Dermis blood vessel endothelial cell (primary cell): ENCODE measurements around the gene RTN4IP1. TPM values are rescaled to one million over a fixed set of nuclear protein-coding genes. Genes with fewer than 3 reads are reported as not detected.
"Not testable (repeated sequence)": the region's sequence is repeated elsewhere in the genome, so short reads cannot be mapped to it uniquely, and the experiment has no call there.

Experiments used
- DNase-seq: peaks from one replicate; pipeline ENCODE4 v3.0.0; 2010
- total RNA-seq: library from RNA; depleted of rRNA; stranded (reverse); fragments of >200 nt; gene quantifications from 2 replicates; pipeline ENCODE4 v1.2.3, GENCODE V29; 2014

The RTN4IP1 gene
- total RNA-seq: 5.4 and 6.2 TPM in 2 replicates

GRCh38 chr6:106629103-106629858, at the start of gene RTN4IP1, which contains the start of gene QRSL1:
Gene RTN4IP1, minus strand, starts transcription at chr6:106629498. Its CDS starts 477 bp downstream, at chr6:106629021.
Gene QRSL1, plus strand, starts transcription at chr6:106629578. Its CDS starts 104 bp downstream, at chr6:106629682.
- peak; percentile 95 for DNase-seq

DNA sequence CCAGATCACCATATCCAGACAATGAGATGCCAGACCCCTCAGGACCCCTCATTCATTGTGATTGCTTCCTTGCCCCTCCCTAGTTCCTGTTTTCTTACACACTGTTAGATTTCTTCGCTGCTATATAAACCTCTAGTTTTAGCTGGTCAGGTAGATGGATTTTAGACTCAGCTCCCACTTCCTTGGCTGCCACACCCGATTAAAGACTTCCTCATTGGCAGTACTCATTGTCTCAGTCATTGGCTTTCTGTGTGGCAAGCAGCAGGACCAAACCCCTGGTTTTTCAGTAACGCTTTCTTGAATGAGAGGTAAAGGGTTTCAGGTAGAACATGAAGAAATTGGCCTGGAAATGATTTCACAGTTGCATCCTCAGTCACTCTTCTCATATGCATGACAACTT, 48.0 kb upstream of the RTN4IP1 start:
- no peak for DNase-seq

DNA sequence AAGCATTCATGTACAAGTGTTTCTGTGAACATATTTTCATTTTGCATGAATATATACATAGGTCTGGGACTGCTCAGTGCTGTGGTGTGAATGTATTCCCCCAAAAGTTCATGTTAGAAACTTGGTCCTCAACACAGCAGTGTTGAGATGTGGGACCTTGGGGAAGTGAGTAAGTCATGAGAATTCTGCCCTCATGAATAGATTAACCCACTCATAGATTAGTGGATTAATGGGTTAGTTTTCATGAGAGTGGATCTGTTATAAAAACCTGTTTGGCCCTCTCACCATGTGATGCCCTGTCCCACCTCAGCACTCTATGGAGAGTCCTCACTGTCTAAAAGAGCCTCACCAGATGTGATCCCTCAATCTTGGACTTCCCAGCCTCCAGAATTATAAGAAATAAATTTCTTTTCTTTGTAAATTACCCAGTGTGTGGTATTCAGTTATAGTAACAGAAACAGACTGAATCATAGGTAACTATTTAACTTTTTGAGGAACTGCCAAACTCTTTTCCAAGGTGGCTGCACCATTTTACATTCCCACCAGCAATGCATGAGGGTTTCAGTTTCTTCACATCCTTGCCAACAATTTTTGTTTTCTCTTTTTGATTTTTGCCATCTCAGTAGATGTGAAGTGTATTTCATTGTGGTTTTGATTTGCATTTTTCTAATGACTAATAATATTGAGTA, 45.4 kb upstream of the RTN4IP1 start:
- no peak for DNase-seq

- DNase-seq: no peak
Measured at GRCh38 chr6:106671651-106672050, 42.4 kb upstream of the RTN4IP1 start.

DNA sequence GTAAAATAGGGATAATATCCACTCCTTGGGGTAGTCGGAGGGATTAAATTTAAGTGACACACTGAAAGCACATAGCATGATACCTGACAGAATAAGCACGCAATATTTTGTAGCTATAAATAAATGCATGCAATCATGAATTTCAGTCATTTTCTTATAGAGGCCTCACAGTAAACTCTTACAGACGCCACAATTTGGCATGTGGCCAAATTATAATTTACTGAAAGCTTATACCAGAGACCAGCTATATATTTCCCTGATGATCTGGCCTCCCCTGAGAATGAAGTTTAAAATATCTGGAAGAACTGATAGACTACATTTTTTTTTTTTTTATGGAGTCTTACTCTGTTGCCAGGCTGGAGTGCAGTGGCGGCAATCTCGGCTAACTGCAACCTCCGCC, 40.9 kb upstream of the RTN4IP1 start:
- no peak for DNase-seq

DNA sequence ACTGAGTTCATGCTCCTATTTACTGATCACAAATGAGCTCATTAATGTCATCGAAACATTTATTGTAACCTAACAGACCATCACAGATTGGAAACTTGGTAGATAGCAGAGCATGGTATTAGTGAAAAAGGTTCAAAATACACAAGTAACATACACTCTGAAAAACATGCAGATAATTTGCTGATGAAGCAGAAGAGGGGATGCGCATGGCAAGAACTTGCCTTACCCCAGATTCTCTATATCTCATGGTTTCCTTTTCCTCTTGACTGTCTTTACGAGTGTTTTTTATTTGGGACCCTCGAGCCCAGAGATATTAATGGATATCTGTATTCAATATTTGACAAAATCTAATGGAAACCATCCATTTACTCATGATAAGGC, 37.7 kb upstream of the RTN4IP1 start:
- no peak for DNase-seq

DNA sequence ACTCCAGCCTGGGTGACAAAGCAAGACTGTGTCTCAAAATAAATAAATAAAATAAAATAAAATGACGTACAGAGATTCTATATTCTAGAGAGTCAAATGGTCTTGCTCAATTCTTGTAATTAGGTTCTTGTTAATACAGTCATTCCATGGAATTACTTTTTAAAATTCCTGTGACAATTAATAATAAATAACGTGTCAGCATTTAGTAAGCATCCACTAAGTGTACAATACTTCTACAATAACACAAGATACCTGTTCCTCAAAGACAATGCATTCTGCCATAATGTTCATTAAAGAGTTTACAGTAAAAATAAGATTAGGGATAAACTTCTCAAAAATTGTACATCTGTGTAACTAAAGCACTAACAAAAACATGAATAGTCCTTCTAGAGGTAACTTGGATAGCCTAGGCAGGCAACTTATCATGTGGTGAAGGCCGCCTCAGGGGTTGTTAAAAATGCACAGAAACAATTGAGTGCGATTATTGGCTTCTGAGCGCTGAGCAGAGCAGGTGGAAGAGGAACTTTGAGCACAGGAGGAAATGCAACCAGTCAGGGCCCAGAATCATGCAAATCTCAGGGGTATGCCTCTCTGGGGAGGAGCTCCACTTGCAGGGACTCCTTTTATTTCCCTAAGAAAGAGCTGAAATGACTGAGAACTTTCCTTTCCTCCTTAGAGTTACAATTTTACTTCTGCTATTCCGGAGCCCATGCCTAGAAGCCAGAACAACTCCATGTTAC, 37.2 kb upstream of the RTN4IP1 start:
- no peak for DNase-seq

- DNase-seq: no peak
Measured at GRCh38 chr6:106662458-106662857, 33.2 kb upstream of the RTN4IP1 start.

DNA sequence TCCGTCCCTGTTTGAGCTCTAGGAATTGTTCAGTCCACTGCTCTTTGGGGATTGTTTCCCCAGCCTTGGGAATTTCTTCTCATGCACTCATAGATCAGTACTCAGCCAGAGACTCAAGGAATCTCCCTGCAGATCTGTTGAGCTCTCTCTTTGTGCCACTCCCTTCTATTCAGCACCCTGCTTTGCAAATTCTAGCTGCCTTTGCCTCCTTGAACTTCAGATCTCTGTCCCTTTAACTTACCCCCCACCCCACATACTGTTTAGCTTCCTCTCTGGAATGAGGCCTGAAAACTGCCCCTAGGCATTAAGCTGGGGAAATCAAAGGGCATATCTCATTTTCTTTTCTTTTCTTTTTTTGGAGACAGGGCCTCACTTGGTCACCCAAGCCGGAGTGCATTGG, 30.6 kb upstream of the RTN4IP1 start:
- DNase-seq: no peak

- DNase-seq: no peak
Measured at GRCh38 chr6:106658469-106658868, 29.2 kb upstream of the RTN4IP1 start.

DNA sequence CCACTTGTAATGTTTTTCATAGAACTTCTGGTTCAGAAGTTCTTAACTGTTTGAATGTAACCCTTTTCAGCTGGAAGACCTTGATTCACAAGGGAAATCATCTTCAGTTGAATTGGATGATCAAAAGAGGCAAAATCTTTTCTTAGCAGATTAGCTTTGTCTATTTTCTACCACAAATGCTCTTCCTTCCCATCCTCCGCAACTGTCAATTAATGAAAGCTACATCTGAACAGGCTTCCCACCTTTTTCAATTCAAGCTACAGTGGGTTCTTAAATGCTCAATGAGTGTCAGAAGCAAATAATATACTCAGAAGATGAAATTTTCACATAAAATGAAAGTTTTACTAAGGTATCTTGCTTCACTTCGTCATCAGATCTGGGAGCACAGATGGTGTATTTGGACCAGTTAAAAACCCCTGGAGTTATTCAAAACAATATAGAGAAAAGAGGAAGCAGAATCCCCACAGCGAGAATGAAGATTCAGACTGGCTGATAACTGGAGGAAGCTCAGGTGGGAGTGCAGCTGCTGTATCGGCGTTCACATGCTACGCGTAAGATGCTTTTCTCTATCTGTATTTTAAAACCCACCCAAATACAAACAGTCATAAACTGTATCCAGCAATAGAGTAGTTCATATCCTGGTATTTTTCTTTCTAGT, 19.5 kb upstream of the RTN4IP1 start:
- DNase-seq: no peak

DNA sequence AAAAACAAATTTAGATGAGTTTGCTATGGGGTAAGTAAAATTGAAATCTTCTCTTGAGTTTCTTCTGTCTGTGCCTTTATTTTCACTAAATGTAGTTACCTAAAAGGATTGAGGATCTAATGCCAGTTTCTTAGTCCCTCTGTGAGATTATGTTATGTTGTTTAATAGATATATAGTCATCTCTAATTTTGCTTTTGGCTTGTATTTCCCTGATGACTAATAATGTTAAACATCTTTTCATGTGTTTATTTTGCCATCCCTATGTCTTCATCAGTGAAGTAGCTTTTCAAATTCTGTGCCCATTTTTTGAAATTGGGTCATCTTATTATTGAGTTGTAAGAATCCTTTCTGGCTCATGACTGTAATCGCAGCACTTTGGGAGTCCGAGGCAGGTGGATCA, 13.8 kb upstream of the RTN4IP1 start:
- no peak for DNase-seq

DNA sequence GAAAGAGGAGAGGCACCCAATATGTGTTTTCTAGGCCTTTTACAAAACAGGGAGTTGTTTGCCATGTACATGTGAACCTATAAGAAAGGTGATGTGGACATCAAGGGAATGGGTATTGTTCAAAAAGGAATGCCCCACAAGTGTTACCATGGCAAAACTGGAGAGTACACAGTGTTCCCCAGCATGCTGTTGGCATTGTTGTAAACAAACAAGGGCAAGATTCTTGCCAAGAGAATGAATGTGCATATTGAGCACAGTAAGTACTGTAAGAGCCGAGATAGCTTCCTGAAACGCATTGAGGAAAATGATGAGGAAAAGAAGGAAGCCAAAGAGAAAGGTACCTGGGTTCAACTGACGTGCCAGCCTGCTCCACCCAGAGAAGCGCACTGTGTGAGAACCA, 13.2 kb upstream of the RTN4IP1 start:
- DNase-seq: peak; percentile 3

GRCh38 chr6:106639812-106640211, 10.5 kb upstream of the RTN4IP1 start:
- DNase-seq: no peak

GRCh38 chr6:106637717-106638341, 8.5 kb upstream of the RTN4IP1 start:
- DNase-seq: no peak

DNA sequence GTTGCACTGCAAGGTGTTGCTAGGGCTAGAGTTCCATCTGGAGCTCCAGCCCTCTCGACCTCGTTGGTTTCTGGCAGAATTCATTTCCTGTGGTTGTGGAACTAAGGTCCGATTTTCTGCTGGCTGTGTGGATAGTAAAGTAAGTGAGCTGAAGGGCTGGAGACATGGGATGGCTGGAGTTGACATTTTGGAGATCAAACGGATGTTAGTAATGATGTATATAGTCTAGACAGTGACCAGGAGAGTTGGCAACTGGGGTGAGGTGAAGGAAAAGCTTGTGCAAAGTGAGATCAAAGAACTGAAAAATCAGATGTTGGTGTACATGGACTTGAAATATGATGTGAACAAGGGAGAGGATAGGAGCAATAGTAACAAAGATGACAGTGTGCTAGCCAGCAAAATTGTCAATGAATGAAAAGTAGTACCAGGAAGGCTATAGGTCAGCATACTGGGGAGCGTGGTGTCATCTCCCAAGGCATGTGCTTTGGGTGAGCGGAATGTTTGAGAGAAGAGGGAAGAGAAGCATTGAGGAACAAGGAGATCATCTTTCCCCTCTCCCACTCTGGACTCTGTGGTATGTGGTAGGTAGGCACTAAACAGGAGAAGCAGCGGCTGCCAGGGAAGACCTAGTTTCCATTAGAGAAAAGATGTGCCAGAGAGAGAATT, 7.9 kb upstream of the RTN4IP1 start:
- peak; percentile 5 for DNase-seq

DNA sequence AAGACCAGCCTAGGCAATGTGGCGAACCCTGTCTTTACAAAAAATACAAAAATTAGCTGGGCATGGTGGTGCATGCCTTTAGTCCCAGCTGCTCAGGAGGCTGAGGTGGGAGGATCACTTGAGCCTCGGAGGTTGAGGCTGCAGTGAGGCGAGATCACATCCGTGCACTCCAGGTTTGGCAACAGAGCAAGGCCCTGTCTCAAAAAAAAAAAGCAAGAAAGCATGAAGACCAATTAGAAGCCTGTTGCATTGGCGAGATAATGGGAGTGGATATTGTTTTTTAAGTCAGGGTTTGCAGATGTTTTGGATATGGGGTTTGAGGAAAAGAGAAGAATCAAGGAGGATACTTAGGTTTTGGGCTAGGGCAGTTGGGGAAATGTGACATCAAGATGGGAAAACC, 5.3 kb upstream of the RTN4IP1 start:
- DNase-seq: no peak

DNA sequence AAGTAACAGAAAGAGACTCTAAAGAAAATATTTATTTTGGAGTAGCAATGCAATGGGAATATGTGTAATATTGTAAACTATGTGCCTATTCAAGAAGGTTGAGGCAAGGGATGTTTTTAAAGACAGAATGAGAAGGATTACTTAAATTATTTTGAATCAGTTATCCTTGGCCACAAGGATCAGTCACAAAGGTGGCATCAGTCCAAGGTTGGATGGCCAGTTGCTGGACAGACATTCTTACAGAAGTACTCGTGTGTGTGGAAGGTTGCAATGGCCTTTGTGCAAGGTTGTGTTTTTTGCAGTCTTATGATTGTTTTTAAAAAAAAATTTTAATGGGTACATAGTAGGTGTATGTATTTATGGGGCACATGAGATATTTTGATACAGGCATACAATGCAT, 2.0 kb upstream of the RTN4IP1 start:
- no peak for DNase-seq

DNA sequence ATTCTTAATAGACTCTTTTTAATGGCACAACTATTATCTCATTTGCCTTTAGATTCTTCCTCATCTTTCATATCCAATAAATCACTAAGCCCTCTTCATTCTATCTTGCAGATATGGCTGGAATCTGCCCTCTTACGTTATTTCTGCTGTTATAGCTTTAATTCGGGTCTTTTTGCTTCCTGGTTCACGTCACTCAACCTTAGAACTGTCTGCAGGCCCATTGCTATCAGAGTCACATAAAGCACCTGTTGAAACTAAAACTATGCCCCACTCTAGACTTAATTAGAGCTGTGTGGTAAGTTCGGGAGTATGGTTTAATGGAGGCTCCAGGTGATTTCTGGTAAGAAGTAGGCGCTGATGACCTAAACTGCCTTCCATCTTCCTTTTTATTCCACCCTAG, 1.1 kb upstream of the RTN4IP1 start:
- no peak for DNase-seq

GRCh38 chr6:106629859-106630163, 513 bp upstream of the RTN4IP1 start:
- DNase-seq: no peak

- no peak for DNase-seq
Measured at GRCh38 chr6:106628658-106629102, 618 bp downstream of the RTN4IP1 start.

DNA sequence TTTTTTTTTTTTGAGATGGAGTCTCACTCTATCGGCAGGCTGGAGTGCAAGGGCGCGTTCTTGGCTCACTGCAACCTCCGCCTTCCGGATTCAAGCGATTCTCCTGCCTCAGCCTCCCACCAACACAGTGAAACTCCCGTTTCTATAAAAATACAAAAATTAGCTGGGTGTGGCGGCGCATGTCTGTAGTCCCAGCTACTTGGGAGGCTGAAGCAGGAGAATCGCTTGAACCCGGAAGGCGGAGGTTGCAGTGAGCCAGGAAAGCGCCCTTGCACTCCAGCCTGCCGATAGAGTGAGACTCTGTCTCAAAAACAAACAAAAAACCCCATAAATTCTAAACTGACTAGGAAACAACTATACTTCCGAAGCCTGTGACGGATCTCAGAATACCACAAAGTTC, 1.5 kb downstream of the RTN4IP1 start:
- not testable (repeated sequence) for DNase-seq
